HG02852 (cell line): Measurements from ENCODE around the gene TRAPPC6A.

Experiments
- ATAC-seq: cut with Tn5 transposase; IDR thresholded peaks from one replicate; pipeline ENCODE4 v1.9.1; 2021; ENCODE audit warnings: mild to moderate bottlenecking, moderate library complexity; ENCODE audit not compliant: unreplicated experiment

TRAPPC6A gene

DNA sequence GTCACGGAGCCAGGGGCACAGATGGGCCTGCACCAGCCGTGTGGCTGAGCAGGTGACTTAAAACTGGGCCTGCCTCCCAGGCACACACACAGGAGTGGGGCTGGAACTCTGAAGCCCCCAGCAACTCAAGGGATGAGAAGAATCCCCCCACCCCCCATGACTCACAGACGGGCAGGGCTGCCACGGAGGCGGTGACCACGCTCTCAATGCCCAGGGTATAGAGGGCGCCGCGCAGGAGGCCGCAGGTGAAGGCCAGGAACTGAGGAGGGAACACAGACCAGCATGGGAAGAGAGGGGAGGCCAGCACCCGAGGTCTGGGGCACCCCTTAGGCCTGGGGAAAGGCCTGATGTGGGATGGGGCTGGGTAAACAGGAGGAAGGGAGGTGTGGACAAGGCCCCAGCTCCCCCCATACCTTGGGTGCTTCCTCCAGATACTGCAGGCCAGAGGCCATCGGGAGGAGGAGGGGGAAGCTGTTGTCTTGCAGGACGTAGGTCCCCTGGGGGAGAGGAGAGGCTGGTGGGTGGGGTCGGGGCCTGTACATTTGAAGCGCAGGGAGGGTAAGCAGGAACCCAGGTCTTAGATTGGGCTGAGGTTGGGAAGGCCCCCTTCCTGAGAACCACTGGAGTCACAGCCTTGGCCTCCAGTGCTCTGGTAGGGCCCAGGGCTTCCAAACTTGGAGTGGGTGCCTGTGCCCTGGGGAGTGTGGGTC, 14.1 kb downstream of the TRAPPC6A start:
- peak; percentile 14 for ATAC-seq

DNA sequence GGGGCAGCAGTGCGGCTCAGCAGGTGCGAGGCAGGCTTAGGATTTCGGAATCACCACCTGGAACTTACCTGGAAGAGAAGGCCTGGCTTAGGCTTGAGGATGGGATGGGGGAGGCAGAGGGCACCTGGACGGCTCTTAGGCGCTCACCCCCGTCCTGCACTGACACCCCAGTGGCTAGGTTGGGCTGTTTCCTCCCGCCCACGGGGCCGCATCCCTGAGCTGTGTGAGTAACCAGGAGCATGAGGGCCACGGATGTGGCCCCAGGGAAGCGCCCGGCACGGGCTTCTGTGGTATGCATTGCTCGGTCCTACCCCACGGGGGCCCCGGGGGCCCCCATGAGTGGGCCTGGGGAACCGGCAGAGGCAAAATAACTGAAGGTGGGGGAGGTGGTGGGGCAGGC, 14.9 kb downstream of the TRAPPC6A start:
- ATAC-seq: no peak

DNA sequence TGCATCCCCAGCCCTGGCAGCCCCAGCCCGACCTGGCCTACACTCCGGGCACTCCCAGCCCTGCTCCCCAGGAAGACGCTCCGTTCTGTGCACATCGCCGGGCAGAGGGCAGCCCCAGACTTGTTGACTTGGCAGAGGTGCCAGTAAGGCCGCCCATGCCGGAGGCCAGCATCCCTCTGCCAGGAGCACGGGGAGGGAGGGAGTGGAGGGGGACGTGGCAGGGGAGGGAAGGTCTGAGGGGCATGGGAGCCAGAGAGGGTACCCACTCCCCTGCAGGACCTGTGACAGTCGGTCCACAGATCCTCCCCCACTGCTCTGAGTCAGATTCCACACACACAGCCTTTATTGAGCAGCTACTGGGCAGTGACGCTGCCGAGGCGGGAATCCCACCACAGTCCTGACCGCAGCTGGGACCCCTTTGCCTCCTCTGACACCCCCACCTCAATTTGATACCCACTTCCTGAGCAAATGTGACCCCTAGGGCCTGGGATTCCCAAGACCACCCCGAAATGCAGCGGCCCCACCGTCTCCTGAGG, 15.4 kb downstream of the TRAPPC6A start:
- ATAC-seq: no peak

DNA sequence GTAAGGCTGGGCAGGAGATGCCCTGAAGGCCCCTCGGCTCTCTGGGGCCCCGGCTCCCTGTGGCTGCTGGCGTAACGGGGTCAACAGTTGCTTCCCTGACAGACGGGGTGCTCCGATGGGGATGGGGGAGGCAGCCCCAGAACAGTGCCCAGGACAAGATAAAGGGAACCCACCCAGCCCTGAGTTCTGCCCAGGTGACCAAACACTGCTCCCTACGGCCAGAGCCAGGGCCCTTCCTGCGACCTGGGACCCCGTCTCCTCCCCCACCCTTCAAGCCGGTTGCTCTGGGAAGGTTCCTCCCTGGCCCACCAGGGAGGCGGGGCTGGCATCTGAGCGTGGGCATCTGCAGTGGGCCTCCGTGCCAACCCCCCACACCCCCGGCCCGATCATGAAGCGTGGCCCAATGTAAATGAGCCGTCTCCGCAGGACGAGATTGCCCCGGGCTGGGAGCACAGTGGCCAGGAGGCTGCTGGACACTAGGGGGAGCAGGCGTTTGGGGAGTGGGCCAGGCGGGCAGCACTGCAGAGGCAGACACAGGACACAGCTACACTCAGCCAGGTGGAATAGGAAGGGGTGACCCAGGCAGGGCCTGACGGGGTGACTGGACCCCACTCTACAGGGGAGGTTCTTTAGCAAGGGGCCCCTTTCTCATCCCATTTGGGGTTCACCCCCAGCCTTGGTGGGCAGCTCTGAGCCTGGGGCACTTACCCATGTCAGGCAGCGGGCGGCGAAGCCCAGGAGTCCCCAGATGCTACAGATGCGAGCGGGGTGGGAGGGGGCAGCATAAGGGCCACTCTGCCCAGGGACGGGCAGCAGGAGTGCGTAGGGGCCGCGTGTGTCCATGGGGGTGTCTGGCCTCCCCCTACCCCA, 16.1 kb downstream of the TRAPPC6A start:
- ATAC-seq: no peak

DNA sequence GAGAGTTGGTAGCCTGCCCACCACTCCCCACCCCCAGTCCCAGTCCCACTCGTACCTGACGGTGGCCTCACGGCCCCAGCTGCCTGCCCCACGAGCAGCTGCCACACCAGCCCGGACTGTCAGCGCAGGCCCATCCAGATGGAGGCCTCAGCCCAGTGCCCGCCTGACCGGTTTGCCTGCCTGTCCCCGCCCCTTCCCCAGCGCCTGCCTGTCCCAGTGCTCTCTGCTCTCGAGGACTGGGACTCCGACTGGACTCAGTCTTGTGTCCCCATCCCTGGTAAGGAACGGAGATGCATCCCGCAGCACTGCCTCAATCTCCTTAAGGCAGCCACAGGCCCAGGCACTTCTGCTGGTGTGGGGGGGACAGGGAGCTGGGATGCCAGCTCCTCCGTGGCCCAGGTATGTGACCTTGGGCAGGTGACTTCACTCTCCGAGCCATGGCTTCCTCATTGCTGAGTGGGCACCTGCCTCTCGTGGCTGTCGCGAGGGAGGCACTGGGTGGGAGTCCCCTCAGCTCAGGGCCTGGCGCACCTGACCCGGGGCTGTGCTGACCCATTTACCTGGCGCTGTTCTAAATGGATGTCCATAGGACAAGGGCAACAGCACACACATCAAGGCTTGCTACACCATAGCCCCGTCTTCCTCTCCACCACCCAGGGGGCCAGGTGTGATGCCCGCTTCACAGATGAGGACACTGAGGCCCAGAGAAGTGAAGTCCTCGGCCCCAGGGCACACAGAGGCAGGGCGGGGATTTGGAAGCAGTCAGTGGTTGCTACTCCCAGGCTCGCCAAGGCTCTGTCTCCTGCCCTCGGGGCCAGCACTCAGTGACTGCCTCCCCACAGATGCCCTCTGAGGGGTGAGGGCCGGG, 16.9 kb downstream of the TRAPPC6A start, which contains the start of gene NKPD1:
Gene NKPD1 (minus strand): TSS at position 113 of the 868 bp plus-strand sequence. CDS start 832 bp downstream, outside the sequence.
- ATAC-seq: no peak

DNA sequence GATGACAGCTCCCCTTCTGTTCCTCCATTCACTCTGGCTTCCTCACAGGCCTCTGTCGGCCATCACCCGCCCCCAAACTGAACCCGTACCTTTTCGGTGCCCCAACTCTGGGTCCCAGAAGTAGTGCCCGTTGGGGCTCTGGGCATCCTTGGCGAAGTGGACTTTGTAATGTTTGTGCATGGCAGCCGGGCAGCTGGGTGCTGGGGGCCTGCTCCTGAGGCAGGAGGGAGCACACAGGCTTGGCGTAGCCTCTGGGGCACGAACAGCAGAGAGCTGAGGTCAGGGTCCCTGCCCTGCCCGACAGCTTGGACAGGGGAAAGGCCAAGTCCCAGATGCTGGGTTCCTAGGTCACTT, 18.1 kb downstream of the TRAPPC6A start:
- no peak for ATAC-seq

DNA sequence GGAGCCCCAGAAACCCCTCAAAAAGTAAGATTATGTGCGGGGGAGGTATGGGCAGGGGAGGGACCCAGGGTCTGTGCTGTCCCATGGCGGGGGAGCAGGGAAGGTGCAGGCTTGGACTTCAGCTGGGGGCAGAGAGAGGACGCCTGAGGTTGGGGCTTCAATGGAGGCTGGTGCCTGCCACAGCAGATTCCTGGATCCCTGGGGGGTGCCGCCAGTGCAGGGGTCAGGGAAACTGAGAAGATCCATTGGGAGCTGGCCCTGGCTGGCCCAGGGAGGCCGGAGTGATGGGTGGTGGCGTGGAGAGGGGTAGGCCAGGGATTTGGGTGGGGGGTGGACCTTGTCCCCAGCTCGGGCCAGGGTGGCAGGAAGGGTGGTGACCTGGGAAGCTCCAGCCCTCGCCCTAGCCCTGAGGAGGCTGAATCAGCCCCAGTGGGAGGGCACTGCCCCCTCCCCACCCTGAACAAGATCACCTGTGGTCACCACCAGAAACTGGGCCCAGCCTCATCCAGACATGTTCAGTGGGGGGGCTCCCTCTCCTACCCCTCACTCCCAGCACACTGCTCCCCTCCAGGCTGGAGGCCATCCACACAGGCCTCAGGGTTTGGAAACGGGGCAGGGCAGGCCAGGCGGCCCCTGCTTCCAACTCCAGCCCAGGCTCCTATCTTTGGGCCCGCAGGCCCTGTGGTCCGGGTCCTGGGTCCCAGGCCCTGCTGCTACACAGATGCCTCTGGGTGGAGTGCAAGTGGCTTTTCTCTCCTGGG, 18.6 kb downstream of the TRAPPC6A start:
- no peak for ATAC-seq

DNA sequence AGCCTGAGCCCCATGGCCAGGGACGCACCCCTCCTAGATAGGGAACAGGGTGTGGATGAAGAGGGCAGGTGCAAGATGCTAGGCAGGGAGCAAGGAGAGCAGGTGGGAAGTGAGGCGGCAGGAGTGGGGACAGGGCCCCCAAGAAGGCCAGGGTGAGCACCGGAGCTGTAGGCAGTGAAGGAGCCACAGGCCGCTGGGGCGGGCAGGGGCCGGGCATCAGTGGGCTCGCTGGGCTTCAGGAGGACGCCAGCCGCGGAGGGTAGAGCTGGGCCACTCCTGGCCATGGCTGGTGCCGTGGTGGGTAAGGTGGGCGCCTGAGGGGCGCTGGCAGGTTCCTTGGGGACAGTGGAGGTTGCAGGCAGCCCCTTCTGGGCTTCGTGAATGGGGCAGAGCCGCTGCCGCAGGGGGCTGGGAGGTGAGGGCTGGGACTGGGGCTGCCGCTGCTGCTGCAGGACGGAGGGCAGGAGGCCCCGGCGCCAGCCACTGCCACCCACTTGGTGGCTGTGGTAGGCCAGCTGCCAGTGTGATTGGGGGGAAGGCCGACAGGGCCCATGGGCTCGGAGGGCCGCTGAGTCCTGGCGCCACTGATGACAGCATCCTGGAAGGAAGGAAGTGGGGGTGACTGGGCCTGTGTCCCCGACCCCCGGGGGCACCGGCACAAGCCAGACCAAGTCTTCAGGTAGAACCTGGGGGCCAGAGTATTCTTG, 19.4 kb downstream of the TRAPPC6A start:
- no peak for ATAC-seq

DNA sequence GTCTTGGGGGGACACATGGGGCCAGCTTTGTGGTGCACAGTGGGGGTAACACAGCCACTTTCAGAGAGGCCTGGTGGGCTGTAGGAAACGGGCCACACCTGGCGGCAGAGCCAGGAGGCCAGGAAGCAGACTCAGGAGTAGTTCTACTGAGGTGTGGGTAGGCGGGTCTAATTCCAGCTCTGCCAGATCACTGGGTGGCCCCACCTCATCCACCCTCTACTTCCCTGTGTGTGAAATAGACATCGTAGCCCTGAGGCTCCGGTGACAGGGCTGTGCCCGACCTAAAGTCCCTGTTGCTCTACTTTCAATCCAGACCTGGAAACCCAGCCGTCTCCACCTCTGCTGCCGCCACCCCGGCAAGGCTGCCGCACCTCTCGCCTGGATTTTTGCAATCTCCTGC, 21.3 kb downstream of the TRAPPC6A start:
- no peak for ATAC-seq

DNA sequence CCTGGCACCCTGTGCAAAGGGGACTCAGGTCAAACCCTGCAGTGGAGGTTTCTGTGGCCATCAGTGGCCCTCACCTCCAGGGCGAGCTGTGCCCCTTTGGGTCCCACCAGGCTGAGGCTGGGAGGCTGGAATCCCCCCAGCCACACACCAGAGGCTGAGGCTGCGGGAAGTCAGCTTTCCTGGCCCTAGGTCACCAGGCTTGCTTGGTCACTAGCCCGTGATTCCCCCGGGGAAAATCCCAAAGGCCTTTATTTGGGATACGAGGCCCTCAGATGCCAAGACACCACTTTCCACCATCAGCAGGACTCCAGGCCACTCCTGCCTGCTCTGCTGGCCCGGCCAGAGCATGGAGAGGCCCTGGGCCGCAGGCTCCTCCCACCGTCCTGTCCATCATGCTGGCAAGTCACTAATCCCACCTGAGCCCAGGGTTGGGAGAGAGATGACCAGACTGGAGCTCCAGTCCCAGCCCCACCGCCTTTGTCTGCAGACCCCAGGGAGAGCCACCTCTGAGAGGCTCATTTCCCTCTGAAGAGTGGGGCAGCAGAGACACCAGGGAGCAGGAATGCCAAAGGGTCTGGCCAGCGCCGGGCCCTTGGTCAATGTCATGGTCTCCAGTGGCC, 21.9 kb downstream of the TRAPPC6A start:
- ATAC-seq: no peak

DNA sequence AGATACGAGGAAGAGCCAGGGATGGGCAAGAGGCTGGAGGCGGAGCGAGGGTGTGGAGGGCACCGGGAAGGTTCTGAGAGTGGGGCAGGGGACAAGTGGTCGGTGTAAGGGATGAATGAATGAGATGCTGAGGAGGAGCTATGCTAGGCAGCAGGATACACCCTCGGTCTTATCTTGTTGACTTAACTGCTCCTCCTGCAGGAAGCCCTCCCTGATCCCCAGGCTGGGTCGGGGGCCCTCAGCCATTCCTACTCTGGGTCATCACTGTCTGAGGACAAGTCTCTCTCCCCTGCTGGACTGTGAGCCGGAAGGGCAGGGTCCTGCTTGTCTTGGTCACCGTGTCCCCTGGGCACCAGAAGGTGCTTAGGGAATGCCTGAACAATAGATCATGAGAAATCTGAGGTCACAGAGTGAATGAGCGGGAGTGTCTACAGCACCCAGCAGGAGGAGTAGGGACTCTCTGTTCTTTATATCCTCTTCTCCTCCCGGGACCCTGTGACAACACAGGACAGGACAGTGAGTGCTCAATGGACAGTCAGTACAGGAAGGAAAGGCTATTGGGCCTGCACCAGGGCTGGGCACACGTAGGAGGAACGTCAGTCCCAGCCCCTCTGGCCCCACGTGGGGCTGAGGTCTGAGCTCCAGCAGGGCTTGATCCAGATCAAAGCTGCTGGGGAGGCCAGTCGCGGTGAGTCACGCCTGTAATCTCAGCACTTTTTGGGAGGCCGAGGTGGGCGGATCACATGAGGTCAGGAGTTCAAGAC, 23.8 kb downstream of the TRAPPC6A start:
- no peak for ATAC-seq

DNA sequence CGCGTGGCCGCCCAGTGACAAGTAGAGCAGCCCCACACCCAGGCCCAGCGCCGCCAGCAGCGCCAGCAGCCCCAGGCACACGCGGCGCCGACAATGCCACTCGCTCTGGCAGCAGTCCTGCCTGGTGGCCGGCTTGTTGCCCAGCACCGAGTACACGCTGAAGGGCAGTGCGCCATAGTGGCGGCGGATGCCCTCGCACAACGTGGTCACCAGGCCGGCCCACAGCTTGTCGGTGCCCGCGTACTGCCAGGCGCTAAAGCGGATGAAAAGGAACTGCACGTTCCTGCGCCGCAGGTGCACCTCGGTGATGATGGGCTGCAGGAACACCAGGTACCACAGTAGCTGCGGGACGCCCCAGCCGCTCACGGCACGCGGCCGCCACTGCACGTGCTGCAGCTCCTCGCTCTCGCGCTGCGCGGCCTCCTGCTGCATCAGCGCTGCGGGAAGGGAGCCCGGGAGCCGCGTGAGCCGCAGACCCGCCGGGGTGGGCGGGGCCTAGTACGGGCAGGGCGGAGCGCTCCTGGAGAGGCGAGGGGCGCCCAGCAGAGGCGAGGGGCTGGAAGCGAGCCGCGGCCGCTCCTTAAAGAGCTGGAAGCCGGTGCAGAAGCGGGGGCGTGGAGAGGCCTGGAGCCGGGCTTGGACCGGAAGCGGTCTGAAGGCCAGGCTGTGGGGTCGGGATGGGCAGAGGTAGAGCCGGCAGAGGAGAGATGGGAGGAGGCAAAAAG, 24.5 kb downstream of the TRAPPC6A start:
- ATAC-seq: no peak

DNA sequence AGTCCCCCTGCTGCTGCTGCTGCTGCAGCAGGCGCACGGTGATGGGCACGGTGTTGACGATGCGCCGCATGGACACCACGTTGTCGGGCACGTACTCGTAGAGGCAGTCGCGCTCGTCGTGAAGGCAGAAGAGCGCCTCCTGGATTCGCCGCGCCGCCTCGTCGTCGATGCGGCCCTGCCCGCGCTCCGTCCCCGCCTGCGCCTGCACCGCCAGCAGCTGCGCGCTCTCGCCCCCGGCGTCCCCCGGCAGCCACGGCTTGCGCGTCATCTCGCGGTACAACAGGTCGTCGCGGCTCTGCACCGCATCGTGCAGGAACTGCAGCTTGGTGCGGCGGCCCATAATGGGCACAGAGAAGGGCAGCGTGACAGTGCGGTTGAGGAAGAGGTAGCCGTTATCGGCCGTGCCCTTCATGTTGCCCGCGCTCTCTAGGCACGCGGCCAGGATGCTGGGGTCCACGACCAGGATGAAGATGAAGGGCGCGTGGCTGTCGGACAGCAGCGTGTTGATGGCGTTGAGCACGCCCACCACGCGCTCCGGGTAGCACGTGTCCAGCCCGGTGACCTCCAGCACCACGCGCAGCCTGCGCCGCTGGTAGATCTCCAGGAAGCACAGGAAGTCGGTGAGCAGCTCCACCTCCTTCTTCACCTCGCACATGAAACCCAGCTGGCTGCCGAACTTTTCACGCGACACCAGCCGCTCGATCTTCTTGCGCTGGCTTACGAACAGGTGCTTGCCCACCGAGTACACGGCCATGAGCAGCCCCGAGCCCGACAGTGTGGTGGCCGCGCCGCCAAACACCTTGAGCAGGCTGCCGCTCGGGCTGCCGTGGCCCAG, 25.3 kb downstream of the TRAPPC6A start:
- ATAC-seq: no peak

DNA sequence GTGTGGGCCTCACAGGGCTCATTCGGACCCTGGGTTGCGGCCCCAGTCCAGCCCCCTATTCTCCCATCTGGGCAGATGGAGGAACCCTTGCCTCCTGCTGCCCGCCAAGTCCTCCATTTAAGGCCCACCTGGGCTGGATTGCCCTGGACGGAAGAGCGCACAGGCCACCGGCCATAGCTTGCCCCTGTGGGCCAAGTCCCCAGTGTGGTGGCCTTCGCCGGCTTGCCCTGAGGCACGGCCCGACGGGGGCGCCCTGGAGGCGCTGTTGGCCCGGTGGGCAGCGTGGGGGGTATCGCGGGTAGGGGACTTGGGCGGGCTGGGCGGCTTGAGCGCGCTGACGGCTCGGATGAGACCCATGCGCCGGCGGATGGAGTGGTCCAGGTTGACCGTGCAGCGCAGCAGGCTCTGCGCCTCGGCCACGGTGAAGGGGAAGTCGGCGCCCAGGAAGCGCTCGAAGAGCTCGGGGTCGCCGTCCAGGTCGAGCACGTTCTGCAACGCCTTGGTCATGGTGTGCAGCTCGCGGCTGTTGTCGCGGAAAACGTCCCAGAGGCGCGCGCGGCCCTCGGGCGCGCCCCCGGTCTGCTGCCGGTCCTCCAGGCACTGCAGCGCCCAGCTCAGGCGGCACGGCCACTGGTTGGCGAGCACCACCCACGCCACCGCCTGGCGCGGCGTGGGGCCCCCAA, 26.1 kb downstream of the TRAPPC6A start:
- ATAC-seq: no peak

DNA sequence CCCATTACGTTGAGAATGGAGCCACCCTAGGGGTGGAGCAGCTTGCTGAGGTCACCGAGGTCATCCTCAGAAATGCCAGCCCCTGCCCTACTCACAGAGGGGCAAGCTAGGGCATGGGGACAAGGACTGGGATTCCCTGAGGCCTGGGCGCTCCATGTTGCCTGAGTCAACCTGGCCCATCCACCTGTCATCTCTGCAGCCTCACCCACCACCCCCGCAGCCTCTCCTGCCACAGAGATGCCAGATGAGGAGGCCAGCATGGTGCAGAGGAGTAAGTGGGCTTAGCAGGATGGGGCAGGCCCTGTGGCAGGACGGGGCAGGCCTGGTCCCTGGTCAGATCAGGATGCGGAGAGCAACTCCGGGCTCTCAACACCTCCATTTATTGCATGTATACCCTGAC, 26.7 kb downstream of the TRAPPC6A start:
- no peak for ATAC-seq

DNA sequence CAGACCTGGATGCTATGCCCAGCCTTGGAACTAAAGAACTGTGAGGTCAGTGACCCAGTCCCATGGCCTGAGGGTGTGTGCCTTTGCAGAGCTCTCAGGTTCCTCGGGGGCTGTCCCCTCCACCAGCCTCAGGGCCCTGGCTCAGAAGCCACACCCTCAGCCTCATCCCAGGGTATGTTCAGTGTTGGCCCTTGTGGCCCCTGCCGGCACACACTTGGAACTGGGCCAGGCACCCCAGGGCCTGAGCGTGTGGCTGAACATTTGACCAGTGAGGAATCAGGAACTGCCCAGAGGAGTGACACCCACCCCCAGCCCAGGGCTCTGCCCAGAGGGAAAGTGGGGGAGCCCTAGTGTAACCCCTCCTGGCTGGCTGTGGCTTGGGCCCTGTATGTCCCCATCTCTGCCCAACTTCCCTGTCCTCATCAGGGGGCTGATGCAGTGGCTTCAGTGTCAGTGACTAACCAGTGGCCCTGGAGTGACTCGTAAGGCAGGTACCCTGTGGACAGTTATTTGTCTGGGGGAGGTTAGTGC, 27.2 kb downstream of the TRAPPC6A start:
- ATAC-seq: no peak
